Measurements from ENCODE around the gene NACA2. TPM values are rescaled to one million over a fixed set of nuclear protein-coding genes. Genes with fewer than 3 reads are reported as not detected.
"Not testable (repeated sequence)": the region's sequence is repeated elsewhere in the genome, so short reads cannot be mapped to it uniquely, and the experiment has no call there.

The NACA2 gene
- total RNA-seq, 1 donor from 2014 or later = not detected

DNA sequence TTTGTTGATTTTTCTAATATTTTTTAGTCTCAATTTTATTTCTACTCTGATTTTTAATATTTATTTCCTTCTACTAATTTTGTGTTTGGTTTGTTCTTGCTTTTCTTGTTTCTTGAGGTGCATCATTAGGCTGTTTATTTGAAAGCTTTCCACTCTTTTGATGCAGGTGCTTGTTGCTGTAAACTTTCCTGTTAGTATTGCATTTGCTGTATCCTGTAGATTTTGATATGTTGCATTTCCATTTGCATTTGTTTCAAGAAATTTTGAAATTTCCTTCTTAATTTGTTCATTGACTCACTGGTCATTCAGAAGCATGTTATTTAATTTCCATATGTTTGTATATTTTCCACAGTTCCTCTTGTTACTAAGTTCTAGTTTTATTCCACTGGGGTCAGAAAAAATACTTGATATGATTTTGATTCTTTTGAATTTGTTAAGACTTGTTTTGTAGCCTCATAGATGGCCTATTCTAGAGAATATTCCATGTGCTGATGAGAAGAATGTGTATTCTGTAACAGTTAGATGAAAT, 43.1 kb upstream of the NACA2 start:
- Histone ChIP-seq H3K36me3 (ENCODE audit: control insufficient read depth, insufficient read depth, low read length) (no peaks in the 10 kb centered on the region), H3K4me3 (ENCODE audit: low read depth, low read length) (no peak overlapping the region), H3K27me3 (ENCODE audit: control insufficient read depth, insufficient read depth, low read length) (no peaks in the 10 kb centered on the region)
- no peak for DNase-seq (ENCODE audit: low read depth)
- TF ChIP-seq, protein P1, sequence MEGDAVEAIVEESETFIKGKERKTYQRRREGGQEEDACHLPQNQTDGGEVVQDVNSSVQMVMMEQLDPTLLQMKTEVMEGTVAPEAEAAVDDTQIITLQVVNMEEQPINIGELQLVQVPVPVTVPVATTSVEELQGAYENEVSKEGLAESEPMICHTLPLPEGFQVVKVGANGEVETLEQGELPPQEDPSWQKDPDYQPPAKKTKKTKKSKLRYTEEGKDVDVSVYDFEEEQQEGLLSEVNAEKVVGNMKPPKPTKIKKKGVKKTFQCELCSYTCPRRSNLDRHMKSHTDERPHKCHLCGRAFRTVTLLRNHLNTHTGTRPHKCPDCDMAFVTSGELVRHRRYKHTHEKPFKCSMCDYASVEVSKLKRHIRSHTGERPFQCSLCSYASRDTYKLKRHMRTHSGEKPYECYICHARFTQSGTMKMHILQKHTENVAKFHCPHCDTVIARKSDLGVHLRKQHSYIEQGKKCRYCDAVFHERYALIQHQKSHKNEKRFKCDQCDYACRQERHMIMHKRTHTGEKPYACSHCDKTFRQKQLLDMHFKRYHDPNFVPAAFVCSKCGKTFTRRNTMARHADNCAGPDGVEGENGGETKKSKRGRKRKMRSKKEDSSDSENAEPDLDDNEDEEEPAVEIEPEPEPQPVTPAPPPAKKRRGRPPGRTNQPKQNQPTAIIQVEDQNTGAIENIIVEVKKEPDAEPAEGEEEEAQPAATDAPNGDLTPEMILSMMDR (IDR thresholded peaks at IDR 0.05; ENCODE audit: insufficient read depth, low read length, poor library complexity, severe bottlenecking) = no peak

- TF ChIP-seq, protein P1 (IDR thresholded peaks at IDR 0.05; ENCODE audit: insufficient read depth, low read length, poor library complexity, severe bottlenecking) = no peak
- H3K27me3 ChIP-seq (ENCODE audit: control insufficient read depth, insufficient read depth, low read length) = no peaks in the 10 kb centered on the region
- H3K4me3 ChIP-seq (ENCODE audit: low read depth, low read length) = no peak overlapping the region
- no peaks in the 10 kb centered on the region for H3K36me3 ChIP-seq (ENCODE audit: control insufficient read depth, insufficient read depth, low read length)
- no peak for DNase-seq (ENCODE audit: low read depth)
Measured at GRCh38 chr17:61632826-61633225, 41.8 kb upstream of the NACA2 start.

GRCh38 chr17:61631800-61632199, 40.8 kb upstream of the NACA2 start:
- no peak for DNase-seq (ENCODE audit: low read depth)
- no peak overlapping the region for H3K4me3 ChIP-seq (ENCODE audit: low read depth, low read length)
- TF ChIP-seq, protein P1 (IDR thresholded peaks at IDR 0.05; ENCODE audit: insufficient read depth, low read length, poor library complexity, severe bottlenecking) = no peak
- H3K27me3 ChIP-seq (ENCODE audit: control insufficient read depth, insufficient read depth, low read length) = no peaks in the 10 kb centered on the region
- H3K36me3 ChIP-seq (ENCODE audit: control insufficient read depth, insufficient read depth, low read length) = no peaks in the 10 kb centered on the region

DNA sequence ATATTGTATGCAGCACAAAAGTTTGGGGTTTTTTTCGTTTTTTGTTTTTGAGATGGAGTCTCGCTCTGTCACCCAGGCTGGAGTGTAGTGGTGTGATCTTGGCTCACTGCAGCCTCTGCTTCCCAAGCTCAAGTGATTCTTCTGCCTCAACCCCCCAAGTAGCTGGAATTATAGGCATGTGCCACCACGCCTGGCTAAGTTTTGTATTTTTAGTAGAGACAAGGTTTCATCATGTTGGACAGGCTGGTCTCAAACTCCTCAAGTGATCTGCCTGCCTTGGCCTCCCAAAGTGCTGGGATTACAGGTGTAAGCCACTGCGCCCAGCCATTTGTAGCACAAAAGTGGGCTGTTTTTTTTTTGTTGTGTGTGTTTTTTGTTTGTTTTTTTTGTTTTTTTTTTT, 37.1 kb upstream of the NACA2 start:
- H3K4me3 ChIP-seq (ENCODE audit: low read depth, low read length); H3K27me3 ChIP-seq (ENCODE audit: control insufficient read depth, insufficient read depth, low read length); H3K36me3 ChIP-seq (ENCODE audit: control insufficient read depth, insufficient read depth, low read length); DNase-seq (ENCODE audit: low read depth): not testable (repeated sequence)

DNA sequence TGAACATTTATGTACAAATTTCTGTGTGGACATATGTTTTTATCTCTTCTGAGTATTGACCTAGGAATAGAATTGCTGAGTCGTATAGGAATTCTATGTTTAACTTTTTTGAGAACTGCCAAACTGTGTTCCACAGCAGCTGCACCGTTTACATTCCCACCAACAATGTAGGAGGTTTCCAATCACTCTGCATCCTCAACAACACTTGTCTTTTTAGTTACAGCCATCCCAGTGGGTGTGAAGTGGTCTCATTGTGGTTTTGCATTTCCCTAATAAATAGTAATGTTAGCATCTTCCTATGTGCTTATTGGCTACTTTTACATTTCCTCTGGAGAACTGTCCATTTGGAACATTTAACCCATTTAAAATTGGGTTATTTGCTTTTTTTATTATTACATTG, 36.6 kb upstream of the NACA2 start:
- H3K36me3 ChIP-seq (ENCODE audit: control insufficient read depth, insufficient read depth, low read length) = no peaks in the 10 kb centered on the region
- H3K27me3 ChIP-seq (ENCODE audit: control insufficient read depth, insufficient read depth, low read length) = no peaks in the 10 kb centered on the region
- TF ChIP-seq, protein P1 (IDR thresholded peaks at IDR 0.05; ENCODE audit: insufficient read depth, low read length, poor library complexity, severe bottlenecking) = no peak
- DNase-seq (ENCODE audit: low read depth) = no peak
- H3K4me3 ChIP-seq (ENCODE audit: low read depth, low read length) = no peak overlapping the region

DNA sequence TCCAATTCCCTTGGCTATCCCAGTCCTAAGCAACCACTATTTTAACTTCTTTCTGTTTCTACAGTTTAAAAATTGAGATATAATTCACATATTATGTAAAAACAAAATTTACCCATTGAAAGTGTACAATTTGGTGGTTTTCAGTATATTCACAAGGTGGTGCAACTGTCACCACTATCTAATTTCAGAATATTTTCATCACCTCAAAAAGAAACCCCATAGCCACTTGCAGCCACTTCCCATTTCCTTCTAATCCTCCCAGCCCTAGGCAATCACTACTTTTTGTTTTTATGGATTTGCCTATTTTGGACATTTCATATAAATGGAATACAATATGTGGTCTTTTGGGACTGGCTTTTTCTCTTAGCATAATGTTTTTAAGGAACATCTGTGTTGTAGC, 36.1 kb upstream of the NACA2 start:
- TF ChIP-seq, protein P1 (IDR thresholded peaks at IDR 0.05; ENCODE audit: insufficient read depth, low read length, poor library complexity, severe bottlenecking) = no peak
- Histone ChIP-seq H3K27me3 (ENCODE audit: control insufficient read depth, insufficient read depth, low read length) (no peaks in the 10 kb centered on the region), H3K36me3 (ENCODE audit: control insufficient read depth, insufficient read depth, low read length) (no peaks in the 10 kb centered on the region), H3K4me3 (ENCODE audit: low read depth, low read length) (no peak overlapping the region)
- no peak for DNase-seq (ENCODE audit: low read depth)

All from kidney epithelial cell (primary cell).